Activated CD4-positive, alpha-beta T cell treated with anti-CD3 and anti-CD28 coated beads, Interleukin-2, amount 10 ng/mL, durations not matched to agents 7 days and 5 days (primary cell): ENCODE data around the gene AVL9. TPM values are rescaled to one million over a fixed set of nuclear protein-coding genes. Genes with fewer than 3 reads are reported as not detected.
"Not testable (repeated sequence)": the region's sequence is repeated elsewhere in the genome, so short reads cannot be mapped to it uniquely, and the experiment has no call there.

ENCODE experiments used
- CTCF ChIA-PET: fragments of 350-600 bp; sonication (Branson Sonifier 250); formaldehyde crosslinking; loops from one replicate; lab custom pipeline; 2021; ENCODE audit warnings: antibody characterized with exemption; lab: Charles Lee
- POLR2A ChIA-PET: fragments of 350-600 bp; sonication (Branson Sonifier 250); formaldehyde crosslinking; loops from one replicate; lab custom pipeline; 2021; ENCODE audit warnings: antibody characterized with exemption; lab: Charles Lee
- DNase-seq: peaks from one replicate; pipeline ENCODE4 v3.0.0-alpha.2; 2020
- H3K27ac Mint-ChIP-seq: one replicate; pipeline ENCODE4 v1.8.0; 2021; ENCODE audit warnings: mild to moderate bottlenecking, moderate library complexity, mixed read lengths
- H3K27me3 Mint-ChIP-seq: one replicate; pipeline ENCODE4 v1.8.0; 2021; ENCODE audit warnings: mixed read lengths
- H3K36me3 Mint-ChIP-seq: one replicate; pipeline ENCODE4 v1.8.0; 2021; ENCODE audit warnings: low read depth, mixed read lengths
- H3K4me1 Mint-ChIP-seq: one replicate; pipeline ENCODE4 v1.8.0; 2021; ENCODE audit warnings: mixed read lengths
- H3K4me3 Mint-ChIP-seq: one replicate; pipeline ENCODE4 v1.8.0; 2021; ENCODE audit warnings: mild to moderate bottlenecking, moderate library complexity, mixed read lengths
- H3K9me3 Mint-ChIP-seq: one replicate; pipeline ENCODE4 v1.8.0; 2021; ENCODE audit warnings: mixed read lengths
- total RNA-seq, 2 experiments: library from RNA; stranded (reverse); gene quantifications; one replicate each; pipeline ENCODE4 v1.2.3, GENCODE V29; 2021

The AVL9 gene
- total RNA-seq, 2 experiments from 2014 or later, result 33.2 to 35.8 TPM

- DNase-seq, result no peak
- ChIA-PET CTCF (no interaction called here), POLR2A (no interaction called here)
- Mint-ChIP-seq H3K27ac (no peak overlapping the region), H3K27me3 (peaks cover 3% of the 10 kb centered on the region), H3K4me1 (peaks cover 7% of the 10 kb centered on the region), H3K9me3 (no peaks in the 10 kb centered on the region), H3K36me3 (no peaks in the 10 kb centered on the region), H3K4me3 (no peak overlapping the region)
Observed at GRCh38 chr7:32476816-32477648, 18.3 kb upstream of the AVL9 start.

GRCh38 chr7:32477649-32477980 lies 17.7 kb upstream of the AVL9 start:
- DNase-seq, result no peak
- no peaks in the 10 kb centered on the region for H3K36me3 Mint-ChIP-seq
- H3K4me3 Mint-ChIP-seq, result no peak overlapping the region
- POLR2A ChIA-PET, result no interaction called here
- peaks cover 3% of the 10 kb centered on the region for H3K27me3 Mint-ChIP-seq
- no peak overlapping the region for H3K27ac Mint-ChIP-seq
- peaks cover 7% of the 10 kb centered on the region for H3K4me1 Mint-ChIP-seq
- no peaks in the 10 kb centered on the region for H3K9me3 Mint-ChIP-seq
- CTCF ChIA-PET, result interaction anchor here (1.1 to 1.5 kb wide), 2 partner anchors 13 to 269 kb away, joined by 3 to 4 read pairs; partner anchors contain the start of gene LSM5

- no peak overlapping the region for H3K4me3 Mint-ChIP-seq
- DNase-seq, result peak; percentile 26
- H3K27ac Mint-ChIP-seq, result no peak overlapping the region
- no peaks in the 10 kb centered on the region for H3K9me3 Mint-ChIP-seq
- H3K36me3 Mint-ChIP-seq, result peaks cover under 1% of the 10 kb centered on the region
- H3K4me1 Mint-ChIP-seq, result peaks cover 7% of the 10 kb centered on the region
- peaks cover 3% of the 10 kb centered on the region for H3K27me3 Mint-ChIP-seq
- ChIA-PET POLR2A (no interaction called here), CTCF (interaction anchor here (0.8 to 1.3 kb wide), 3 partner anchors 9 to 1349 kb away, joined by 3 to 4 read pairs (median 4); no protein-coding TSS in a partner anchor)
Observed at GRCh38 chr7:32479574-32480200, 15.6 kb upstream of the AVL9 start.

GRCh38 chr7:32481176-32481575 lies 14.1 kb upstream of the AVL9 start:
- Mint-ChIP-seq H3K4me1 (peaks cover 7% of the 10 kb centered on the region), H3K9me3 (no peaks in the 10 kb centered on the region), H3K27me3 (no peaks in the 10 kb centered on the region), H3K27ac (no peak overlapping the region), H3K4me3 (no peak overlapping the region), H3K36me3 (peaks cover 9% of the 10 kb centered on the region)
- no peak for DNase-seq
- POLR2A ChIA-PET, result no interaction called here
- CTCF ChIA-PET, result no interaction called here

GRCh38 chr7:32481921-32482320 lies 13.4 kb upstream of the AVL9 start:
- Mint-ChIP-seq H3K27me3 (no peaks in the 10 kb centered on the region), H3K4me3 (no peak overlapping the region), H3K36me3 (peaks cover 15% of the 10 kb centered on the region), H3K4me1 (peaks cover 7% of the 10 kb centered on the region), H3K9me3 (no peaks in the 10 kb centered on the region), H3K27ac (no peak overlapping the region)
- no peak for DNase-seq
- CTCF ChIA-PET, result no interaction called here
- POLR2A ChIA-PET, result no interaction called here

- Mint-ChIP-seq H3K27me3 (no peaks in the 10 kb centered on the region), H3K36me3 (peaks cover 30% of the 10 kb centered on the region), H3K4me1 (peaks cover 44% of the 10 kb centered on the region), H3K9me3 (no peaks in the 10 kb centered on the region), H3K4me3 (peak overlapping the region; percentile 81), H3K27ac (peak overlapping the region; percentile 92)
- DNase-seq, result no peak
- CTCF ChIA-PET, result interaction anchor here (1.0 kb wide), 1 partner anchor 11 kb away, joined by 4 read pairs; no protein-coding TSS in a partner anchor
- POLR2A ChIA-PET, result no interaction called here
Observed at GRCh38 chr7:32489788-32490126, 5.5 kb upstream of the AVL9 start.

GRCh38 chr7:32490127-32490796 lies 5.0 kb upstream of the AVL9 start, which contains the start of gene LSM5:
TSS of gene LSM5 (minus strand) at chr7:32490380. CDS start at chr7:32490365, 15 bp downstream.
- Mint-ChIP-seq H3K4me1 (peaks cover 45% of the 10 kb centered on the region), H3K27ac (peak within 1 kb of the TSS; percentile 92), H3K9me3 (no peaks in the 10 kb centered on the region), H3K27me3 (no peaks in the 10 kb centered on the region), H3K4me3 (peak within 1 kb of the TSS; percentile 81), H3K36me3 (peaks cover 28% of the 10 kb centered on the region)
- CTCF ChIA-PET, result interaction anchor here (1.0 kb wide), 1 partner anchor 12 kb away, joined by 4 read pairs; no protein-coding TSS in a partner anchor
- DNase-seq, result peak; percentile 93
- POLR2A ChIA-PET, result no interaction called here

- Mint-ChIP-seq H3K27me3 (no peaks in the 10 kb centered on the region), H3K36me3 (peaks cover 15% of the 10 kb centered on the region), H3K4me3 (peak overlapping the region; percentile 96), H3K27ac (peak overlapping the region; percentile 89), H3K4me1 (peaks cover 41% of the 10 kb centered on the region), H3K9me3 (no peaks in the 10 kb centered on the region)
- no peak for DNase-seq
- POLR2A ChIA-PET, result no interaction called here
- CTCF ChIA-PET, result no interaction called here
Observed at GRCh38 chr7:32494946-32495297, 367 bp upstream of the AVL9 start.

- no peaks in the 10 kb centered on the region for H3K27me3 Mint-ChIP-seq
- peaks cover 19% of the 10 kb centered on the region for H3K36me3 Mint-ChIP-seq
- DNase-seq, result no peak
- peaks cover 48% of the 10 kb centered on the region for H3K4me1 Mint-ChIP-seq
- POLR2A ChIA-PET, result no interaction called here
- CTCF ChIA-PET, result interaction anchor here (0.7 kb wide), 1 partner anchor 642 kb away, joined by 3 read pairs; no protein-coding TSS in a partner anchor
- no peaks in the 10 kb centered on the region for H3K9me3 Mint-ChIP-seq
- H3K27ac Mint-ChIP-seq, result peak overlapping the region; percentile 98
- peak overlapping the region; percentile 96 for H3K4me3 Mint-ChIP-seq
Observed at GRCh38 chr7:32496052-32496813, 944 bp downstream of the AVL9 start.

GRCh38 chr7:32499755-32500154 lies 4.5 kb downstream of the AVL9 start:
- H3K27ac Mint-ChIP-seq, H3K9me3 Mint-ChIP-seq, POLR2A ChIA-PET, H3K4me3 Mint-ChIP-seq, H3K27me3 Mint-ChIP-seq, DNase-seq: not testable (repeated sequence)
- CTCF ChIA-PET, result interaction anchor here (0.9 kb wide), 1 partner anchor 17 kb away, joined by 4 read pairs; no protein-coding TSS in a partner anchor
- Mint-ChIP-seq H3K4me1 (peaks cover 47% of the 10 kb centered on the region), H3K36me3 (peaks cover 23% of the 10 kb centered on the region)

GRCh38 chr7:32500216-32500615 lies 4.9 kb downstream of the AVL9 start:
- Mint-ChIP-seq H3K4me1 (peaks cover 46% of the 10 kb centered on the region), H3K36me3 (peaks cover 23% of the 10 kb centered on the region)
- CTCF ChIA-PET, result interaction anchor here (0.6 to 0.9 kb wide), 2 partner anchors 17 to 1208 kb away, joined by 4 read pairs; no protein-coding TSS in a partner anchor
- DNase-seq, H3K27ac Mint-ChIP-seq, H3K9me3 Mint-ChIP-seq, H3K27me3 Mint-ChIP-seq, POLR2A ChIA-PET, H3K4me3 Mint-ChIP-seq: not testable (repeated sequence)

GRCh38 chr7:32500922-32501341 lies 5.6 kb downstream of the AVL9 start:
- H3K36me3 Mint-ChIP-seq, result peaks cover 23% of the 10 kb centered on the region
- no peaks in the 10 kb centered on the region for H3K27me3 Mint-ChIP-seq
- POLR2A ChIA-PET, result no interaction called here
- no peak for DNase-seq
- H3K4me3 Mint-ChIP-seq, result no peak overlapping the region
- CTCF ChIA-PET, result interaction anchor here (1.0 kb wide), 1 partner anchor 64 kb away, joined by 4 read pairs; no protein-coding TSS in a partner anchor
- no peak overlapping the region for H3K27ac Mint-ChIP-seq
- H3K4me1 Mint-ChIP-seq, result peaks cover 46% of the 10 kb centered on the region
- no peaks in the 10 kb centered on the region for H3K9me3 Mint-ChIP-seq
